OCI-M2 (cell line): ENCODE data around the gene SPARCL1.
"Not testable (repeated sequence)": the region's sequence is repeated elsewhere in the genome, so short reads cannot be mapped to it uniquely, and the experiment has no call there.

Source experiments
- DNase-seq: peaks from one replicate; lab custom pipeline; 2025; ENCODE audit not compliant: unreplicated experiment; lab: John Stamatoyannopoulos, UW

Gene SPARCL1, protein sequence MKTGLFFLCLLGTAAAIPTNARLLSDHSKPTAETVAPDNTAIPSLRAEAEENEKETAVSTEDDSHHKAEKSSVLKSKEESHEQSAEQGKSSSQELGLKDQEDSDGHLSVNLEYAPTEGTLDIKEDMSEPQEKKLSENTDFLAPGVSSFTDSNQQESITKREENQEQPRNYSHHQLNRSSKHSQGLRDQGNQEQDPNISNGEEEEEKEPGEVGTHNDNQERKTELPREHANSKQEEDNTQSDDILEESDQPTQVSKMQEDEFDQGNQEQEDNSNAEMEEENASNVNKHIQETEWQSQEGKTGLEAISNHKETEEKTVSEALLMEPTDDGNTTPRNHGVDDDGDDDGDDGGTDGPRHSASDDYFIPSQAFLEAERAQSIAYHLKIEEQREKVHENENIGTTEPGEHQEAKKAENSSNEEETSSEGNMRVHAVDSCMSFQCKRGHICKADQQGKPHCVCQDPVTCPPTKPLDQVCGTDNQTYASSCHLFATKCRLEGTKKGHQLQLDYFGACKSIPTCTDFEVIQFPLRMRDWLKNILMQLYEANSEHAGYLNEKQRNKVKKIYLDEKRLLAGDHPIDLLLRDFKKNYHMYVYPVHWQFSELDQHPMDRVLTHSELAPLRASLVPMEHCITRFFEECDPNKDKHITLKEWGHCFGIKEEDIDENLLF

GRCh38 chr4:87529187-87529586 lies at the start of gene SPARCL1:
SPARCL1 (minus strand) TSS chr4:87529376; CDS start chr4:87499574, 29,802 bp downstream.
- DNase-seq = no peak

GRCh38 chr4:87575983-87576382 lies 46.8 kb upstream of the SPARCL1 start:
- no peak for DNase-seq

GRCh38 chr4:87575408-87575807 lies 46.2 kb upstream of the SPARCL1 start:
- DNase-seq = no peak

GRCh38 chr4:87574996-87575395 lies 45.8 kb upstream of the SPARCL1 start:
- no peak for DNase-seq

DNA sequence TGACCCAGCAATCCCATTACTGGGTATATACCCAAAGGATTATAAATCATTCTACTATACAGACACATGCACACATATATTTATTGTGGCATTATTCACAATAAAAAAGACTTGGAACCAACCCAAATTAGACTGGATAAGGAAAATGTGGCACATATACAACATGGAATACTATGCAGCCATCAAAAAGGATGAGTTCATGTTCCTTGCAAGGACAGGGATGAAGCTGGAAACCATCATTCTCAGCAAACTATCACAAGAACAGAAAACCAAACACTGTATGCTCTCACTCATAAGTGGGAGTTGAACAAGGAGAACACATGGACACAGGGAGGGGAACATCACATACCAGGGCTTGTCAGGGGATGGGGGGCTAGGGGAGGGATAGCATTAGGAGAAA lies 45.2 kb upstream of the SPARCL1 start:
- DNase-seq = not testable (repeated sequence)

- no peak for DNase-seq
Observed at GRCh38 chr4:87570290-87570805, 41.2 kb upstream of the SPARCL1 start.

DNA sequence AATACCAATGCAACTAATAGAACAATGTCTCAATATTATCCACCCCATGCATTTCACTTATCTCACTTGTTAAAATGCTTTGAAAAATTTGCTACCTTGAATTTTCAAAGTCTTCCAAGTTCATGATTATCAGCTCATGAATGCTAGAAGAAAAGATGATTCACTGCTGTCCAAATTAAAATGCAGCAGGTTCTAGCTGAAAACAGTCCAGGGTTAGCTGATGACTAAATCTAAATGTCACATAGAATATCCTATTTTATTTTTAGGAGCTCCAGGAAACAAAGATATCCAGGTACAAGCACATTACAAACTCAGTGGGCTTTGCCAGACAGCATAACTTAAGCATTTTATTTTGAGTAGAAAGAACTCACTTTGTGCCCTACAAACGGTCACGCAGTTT lies 38.0 kb upstream of the SPARCL1 start:
- no peak for DNase-seq

GRCh38 chr4:87566276-87566675 lies 37.1 kb upstream of the SPARCL1 start:
- no peak for DNase-seq

DNA sequence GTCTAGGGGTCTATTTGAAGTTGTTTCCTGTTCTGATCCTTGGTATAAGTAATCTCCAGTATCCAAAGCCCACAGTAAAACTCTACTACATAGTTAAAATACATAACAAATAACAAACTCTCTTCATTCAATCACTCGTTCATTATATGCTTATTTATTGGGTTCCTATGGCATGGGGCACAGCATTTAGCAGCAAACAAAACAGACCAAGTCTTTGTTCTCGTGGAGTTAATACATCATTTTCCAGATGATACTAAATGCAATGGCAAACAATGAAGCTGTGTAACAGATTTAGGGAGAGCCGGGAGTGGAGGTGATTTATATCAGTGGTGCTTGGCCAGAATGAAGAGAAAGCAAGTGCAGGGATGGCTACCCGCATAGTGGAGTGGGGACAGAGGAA lies 36.6 kb upstream of the SPARCL1 start:
- no peak for DNase-seq

- DNase-seq = no peak
Observed at GRCh38 chr4:87560802-87561201, 31.6 kb upstream of the SPARCL1 start.

DNA sequence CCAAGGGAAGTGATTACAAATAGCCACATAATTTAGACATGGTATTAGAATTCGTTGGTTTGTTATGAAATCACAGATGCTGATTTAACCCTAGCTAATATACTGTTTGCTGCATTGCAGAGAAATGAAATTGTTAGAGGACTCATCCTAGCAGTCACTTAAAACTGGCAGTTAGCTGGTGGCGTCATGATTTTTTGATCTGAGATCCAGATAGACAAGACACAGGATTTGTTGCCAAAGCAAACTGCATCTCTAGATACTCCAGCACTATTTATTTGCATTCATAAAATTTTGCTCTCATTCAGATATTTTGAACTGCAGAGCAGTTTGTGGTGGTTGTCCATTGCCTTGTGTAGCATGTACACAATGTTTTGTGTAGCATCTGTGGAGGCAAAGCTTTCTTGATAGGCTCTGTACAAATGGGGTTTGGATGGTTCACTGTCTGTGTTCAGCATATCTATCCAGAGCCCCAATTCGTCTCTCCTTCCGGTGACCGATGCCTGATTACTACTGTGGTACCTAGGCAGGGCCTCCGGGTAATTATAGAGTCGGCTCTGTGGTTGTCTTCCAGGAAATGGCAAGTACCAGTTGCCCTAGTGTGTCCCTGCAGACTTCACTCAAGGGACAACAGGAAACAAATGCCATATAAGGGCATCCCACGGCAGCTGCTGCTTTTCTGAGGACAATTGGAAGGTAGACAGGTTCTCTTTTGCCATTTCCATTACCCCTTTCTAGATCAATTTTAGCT lies 30.1 kb upstream of the SPARCL1 start:
- DNase-seq = no peak

- DNase-seq = no peak
Observed at GRCh38 chr4:87557348-87557747, 28.2 kb upstream of the SPARCL1 start.

GRCh38 chr4:87555773-87556619 lies 26.8 kb upstream of the SPARCL1 start:
- DNase-seq = no peak

GRCh38 chr4:87553182-87553581 lies 24.0 kb upstream of the SPARCL1 start:
- no peak for DNase-seq

DNA sequence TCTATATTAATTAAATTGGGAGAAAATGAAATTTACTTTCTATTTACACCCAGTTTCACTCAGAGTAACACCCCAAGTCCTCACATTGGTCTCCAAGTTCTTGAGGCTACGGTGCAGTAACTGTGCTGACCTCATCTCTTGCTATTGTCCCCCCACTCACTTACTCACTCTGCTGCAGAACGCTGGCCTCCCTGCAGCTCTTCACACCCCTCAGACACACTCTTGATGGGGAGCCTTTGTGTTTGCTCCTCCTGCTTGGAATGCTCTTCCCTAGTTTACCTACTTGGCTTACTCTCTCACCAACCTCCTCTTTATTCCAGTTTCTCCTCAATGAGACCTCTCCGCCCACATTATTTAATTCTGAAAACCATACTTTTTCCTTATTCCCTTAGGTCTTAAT lies 22.2 kb upstream of the SPARCL1 start:
- no peak for DNase-seq

DNA sequence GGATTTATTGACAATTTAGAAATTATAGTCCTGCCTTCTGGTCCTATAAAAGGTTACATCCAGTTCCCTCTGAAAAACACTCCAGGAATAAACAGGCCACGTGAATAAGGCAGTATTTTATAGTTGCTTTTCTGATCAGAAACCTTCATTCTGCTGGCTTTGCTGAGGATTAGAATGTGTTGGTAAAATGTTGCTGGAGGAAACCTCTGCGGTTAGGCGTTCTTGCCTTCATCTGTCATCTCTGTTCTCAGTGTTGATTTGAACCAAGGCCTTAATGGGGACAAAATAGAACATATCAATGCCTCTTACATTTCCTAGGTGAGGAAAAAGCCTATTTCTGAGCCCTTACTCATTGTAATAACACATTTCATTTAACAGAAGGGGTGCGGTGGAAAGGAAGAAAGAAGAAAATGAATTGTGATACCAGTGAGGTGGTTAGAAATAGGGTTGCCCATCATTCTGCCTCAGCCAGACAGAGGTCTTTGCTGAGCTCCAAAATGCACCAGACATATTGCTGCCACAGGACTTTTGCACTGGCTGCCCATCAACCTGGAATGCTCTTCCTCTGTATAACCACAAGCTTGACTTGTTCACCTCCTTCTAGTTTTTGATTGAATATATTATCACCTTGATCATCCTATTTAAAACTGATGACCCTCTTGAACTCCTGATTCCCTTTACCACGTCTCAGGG lies 18.0 kb upstream of the SPARCL1 start:
- DNase-seq = no peak

DNA sequence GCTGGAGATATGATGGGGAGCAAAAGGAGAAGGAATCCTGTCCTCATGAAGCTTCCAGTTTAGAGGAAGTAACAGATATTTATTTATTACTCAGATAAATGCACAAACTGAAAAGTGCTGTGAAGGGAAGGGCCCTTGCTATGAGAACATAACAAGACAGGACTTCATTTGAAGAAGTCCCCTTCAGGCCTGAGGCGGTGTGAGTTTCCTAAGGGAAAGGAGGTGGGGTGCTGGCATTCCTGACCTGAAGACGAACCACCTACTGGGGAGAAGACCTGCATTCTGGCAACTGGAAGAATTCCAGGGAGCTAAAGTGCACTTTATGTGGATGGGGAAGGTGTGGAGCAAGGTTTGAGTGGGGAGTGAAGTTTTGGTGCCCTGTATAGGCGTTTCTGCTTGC lies 15.9 kb upstream of the SPARCL1 start:
- DNase-seq = no peak

- DNase-seq = no peak
Observed at GRCh38 chr4:87543835-87544461, 14.8 kb upstream of the SPARCL1 start.

DNA sequence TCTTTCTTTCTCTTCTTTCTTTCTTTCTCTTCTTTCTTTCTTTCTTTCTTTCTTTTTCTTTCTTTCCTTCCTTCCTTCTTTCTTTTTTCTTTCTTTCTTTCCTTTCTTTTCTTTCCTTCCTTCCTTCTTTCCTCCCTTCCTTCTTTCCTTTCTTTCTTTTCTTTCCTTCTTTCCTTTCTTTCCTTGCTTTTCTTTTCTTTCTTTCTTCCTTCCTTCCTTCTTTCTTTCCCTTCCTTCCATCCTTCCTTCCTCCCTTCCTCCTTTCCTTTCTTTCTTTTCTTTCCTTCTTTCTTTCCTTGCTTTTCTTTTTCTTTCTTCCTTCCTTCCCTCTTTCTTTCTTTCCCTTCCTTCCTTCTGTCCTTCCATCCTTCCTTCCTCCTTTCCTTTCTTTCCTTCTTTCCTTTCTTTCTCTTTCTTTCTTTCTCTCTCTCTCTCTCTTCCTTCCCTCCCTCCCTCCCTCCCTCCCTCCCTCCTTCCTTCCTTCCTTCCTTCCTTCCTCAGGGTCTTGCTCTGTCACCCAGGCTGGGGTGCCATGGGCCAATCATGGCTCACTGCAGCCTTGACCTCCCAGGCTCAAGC lies 13.6 kb upstream of the SPARCL1 start:
- no peak for DNase-seq
